Hepatocyte (in vitro differentiated cells): Measurements from ENCODE around the gene SGPP1.

Source experiments
- CTCF ChIP-seq: fragments of 200-600 bp; sonication (generic); IDR thresholded peaks from 2 replicates; pipeline ENCODE4 v1.5.1; 2016; ENCODE audit warnings: antibody characterized with exemption, mild to moderate bottlenecking; ENCODE audit not compliant: poor library complexity
- EZH2 ChIP-seq: fragments of 200-600 bp; sonication (generic); IDR thresholded peaks from 2 replicates; pipeline ENCODE4 v1.6.1; 2016; ENCODE audit warnings: antibody characterized with exemption, mild to moderate bottlenecking, borderline replicate concordance

GRCh38 chr14:63713058-63713457 lies 14.8 kb downstream of the SGPP1 start:
- TF ChIP-seq EZH2 = no peak
- no peak for TF ChIP-seq CTCF
